HS-5 (cell line): ENCODE data around the gene CORO7.

Experiments
- DNase-seq: peaks from one replicate; pipeline ENCODE4 v3.0.0-alpha.2; 2012; ENCODE audit warnings: low read depth

Gene CORO7

DNA sequence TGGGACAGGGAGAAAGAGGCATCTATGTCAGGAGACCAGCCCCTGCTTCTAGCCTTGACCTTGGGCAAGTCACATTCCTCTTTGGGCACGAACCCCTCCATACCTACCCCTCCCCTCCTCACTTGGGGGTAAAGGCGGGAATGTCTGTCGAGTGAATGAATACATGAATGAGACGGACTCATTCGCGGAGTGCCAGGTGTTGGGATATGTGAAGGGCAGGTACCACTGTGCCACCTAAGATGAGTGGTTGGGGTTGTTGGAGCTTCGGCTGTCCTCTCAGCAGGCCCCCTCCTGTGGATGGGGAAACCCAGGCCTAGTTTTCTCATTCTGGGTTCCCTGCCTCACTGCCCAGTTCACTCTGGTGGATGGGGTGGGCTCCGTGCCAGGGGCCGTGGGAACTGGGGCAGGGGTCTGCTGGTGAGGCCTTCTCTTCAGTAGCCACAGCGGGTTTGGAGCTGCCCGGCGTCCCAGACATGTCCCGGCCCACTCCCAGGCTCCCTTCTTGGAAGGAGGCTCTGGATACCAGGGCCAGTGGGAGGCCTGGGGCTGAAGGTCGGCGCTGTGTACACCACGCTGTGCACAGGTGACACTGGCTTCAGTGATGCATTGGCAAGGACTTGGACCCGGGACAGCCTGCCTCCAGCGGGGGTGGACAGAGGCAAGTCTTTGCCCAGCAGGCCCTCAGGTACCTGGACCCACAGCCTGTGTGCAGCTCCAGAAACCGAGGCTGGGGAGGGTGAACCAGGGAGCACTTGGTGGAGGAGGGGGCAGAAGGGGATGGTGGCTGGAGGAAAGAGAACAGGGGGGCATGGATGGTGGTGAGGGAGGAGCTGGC lies 94.9 kb downstream of the CORO7 start:
- DNase-seq, result no peak

DNA sequence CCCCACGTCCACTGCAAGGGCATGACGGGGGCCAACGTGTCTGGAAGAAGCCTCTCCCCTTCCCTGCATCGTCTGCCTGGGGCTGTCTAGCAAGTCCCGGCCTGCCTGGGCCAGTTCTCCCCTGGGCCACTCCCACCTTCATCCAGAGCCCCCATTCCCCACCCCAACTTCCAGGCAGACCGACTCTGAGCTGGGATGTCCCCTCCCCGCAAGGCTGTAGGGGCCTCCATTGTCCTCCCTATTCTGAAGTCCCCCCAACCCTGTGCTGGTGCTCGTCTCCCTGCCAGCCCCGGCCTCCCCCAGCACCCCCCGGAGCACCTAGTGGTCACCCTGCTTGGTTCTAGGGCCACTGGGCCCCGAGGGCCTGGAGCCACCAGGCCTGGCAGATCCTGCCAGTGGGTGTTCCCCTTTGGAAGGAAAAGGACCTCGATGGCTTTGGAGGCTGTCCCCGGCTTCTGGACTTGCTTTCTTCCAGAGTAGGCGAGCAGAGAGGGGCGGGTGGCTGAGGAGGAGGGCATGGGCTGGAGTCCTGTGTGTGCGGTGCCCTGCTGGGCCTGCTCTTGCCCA lies 95.7 kb downstream of the CORO7 start:
- no peak for DNase-seq

DNA sequence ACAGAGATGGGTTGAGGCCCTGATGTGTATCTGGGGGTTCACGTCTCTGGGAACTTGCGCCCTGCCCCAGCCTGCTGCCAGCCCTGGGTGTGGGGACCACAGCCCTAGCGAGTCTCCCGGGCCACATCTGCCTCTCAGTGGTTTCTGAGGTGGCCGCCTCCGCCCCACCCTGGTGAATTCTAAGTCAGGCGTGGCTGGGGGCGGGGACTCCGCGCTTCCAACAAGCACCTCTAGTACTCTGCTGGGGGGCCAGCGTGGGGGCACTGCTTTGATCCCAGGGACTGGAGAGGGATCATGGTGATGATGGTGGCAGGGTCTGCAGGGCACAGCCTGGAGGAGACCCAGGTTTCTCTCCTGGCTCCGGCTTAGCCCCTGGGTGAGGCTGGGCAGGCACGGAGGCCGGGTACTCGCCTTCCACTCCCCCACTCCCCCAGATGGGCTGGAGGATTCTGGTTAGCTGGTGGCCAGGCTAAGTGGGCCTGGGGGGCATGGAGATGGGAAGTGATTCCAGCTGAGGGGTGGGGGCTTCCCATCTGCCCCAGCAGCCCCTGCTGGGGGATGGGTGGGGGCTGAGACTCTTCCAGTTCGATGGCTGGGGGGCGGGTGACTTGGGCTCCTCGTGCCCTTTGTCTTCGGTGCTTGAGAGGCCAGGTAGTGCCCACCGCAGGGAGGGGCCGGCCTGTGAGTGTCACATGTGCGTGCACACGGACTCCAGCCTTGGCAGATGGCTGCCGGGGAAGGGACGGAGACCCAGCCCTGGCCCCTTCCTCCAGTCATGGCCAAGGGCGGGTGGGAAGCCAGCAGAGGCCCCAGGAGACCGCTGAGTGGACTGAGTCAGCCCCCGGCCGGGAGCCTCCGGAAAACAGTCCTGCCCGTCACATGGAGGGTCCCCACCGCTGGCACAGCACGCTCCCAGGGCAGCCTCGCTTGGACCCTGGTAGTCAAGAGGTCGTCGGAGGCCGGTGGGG lies 96.7 kb downstream of the CORO7 start:
- no peak for DNase-seq

DNA sequence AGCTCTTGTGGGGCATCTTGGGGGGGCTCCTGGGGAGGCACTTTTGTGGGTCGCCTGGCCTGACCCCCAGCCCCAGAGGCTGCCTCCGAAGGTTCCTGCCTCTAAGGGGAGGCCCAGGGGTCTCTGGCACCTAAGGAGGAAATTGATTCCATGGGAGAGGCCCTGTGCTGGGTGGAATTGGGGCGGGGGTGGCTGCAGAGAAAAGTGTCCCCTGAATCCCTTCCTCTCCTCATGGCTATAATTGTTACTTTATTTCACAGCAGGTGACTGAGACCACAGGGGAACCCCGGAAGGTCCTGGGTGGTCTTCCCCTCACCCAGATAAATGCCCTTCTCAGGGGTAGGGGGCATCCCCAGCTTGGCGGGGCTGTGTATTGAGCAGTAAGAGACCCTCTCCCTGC lies 97.4 kb downstream of the CORO7 start:
- no peak for DNase-seq

DNA sequence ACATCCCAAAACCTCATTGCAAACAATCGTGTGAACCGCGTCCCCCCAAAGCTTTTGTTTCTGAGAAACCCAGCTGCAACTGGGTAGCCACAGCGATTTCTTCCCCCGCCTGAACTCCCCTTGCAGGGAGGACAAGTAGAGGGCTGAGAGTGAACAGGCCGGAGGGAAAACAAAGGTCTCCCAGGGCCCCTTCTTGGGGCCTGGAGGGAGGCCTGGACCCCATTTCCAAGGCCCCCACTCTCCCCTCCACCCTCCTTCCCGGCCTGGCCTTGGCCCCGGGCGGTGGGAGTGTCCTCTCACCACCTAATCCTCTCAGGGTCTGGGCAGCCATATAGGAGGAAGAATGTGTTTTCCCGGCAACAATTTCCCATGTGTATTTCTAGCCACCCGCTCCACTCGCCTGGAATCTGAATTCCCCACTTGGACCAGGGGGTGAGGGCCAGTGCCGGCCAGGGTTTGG lies 97.9 kb downstream of the CORO7 start:
- no peak for DNase-seq

DNA sequence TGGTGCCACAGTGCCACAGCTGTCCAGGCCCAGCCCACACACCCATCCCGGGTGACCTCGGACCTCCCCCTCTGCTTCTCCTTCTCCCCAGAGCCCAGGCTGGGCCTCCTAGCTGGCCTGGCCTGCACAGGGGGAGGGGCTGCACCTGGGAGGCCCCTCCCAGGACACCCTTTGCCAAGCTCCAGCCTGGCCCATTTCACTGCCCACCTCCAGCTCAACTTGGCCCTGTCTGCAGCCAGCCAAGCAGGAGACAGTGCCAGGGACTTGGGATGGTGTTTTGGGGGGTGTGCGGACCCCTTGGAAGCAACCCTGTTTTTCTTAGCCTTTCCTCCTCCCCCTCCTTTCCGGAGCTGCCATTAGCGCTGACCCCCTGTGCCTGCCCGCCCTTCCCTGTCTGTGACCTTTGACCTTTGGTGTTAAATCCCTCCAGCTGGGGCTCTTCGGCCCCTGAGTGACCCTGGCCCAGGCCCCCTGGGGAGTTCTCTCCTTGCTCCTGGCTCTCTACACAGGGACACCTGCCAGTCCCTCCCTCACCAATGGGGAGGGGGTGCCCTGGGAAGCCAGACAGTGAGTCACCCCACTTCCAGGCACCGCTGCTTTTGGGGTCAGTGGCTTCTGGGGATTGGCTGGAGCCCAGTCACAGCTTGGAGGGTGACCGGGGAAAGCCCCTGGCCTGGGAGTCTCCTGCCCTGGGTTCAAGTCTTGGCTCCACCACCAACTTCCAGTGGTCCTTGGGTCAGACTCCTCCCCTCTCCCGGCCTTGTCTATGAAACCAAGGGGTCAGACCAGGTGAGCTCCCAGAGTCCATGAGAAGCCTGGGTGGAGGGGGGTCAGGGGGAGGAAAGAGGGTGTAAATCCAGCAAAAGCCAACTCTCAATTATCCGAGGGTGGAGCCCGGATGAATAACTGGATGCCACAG lies 98.6 kb downstream of the CORO7 start:
- DNase-seq, result no peak

DNA sequence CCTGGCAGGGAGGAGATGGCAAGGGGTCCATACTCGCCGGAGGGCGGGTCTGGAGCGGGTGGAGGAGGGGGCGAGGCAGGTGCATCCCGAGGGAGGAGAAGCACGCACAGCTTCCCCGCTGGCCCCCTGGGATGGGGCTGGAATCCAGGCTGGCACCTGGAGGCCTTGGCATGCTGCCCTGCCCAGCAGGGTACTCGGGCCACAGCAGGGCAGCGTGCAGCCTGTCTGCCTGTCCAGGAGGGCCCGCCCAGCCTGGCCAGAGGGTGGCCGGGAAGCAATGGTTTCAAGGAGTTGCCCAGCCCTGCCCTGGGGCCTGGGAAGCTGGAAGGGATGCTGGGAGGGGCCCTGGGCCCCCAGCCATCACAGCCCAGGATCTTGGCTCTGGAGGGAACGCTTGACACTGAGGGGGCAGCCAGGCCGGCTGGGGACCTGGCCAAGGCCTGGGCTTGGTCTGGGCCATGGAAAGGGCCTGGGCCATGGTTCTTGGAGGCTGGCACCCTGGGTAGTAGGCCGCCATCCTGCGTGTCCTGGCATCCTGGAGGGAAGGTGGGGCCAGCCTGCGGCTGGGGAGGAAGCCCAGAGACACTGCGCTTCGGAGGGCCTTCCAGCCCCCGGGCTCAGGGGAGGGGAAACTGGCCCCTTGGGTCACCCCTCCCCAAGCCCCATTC lies 99.4 kb downstream of the CORO7 start:
- no peak for DNase-seq

DNA sequence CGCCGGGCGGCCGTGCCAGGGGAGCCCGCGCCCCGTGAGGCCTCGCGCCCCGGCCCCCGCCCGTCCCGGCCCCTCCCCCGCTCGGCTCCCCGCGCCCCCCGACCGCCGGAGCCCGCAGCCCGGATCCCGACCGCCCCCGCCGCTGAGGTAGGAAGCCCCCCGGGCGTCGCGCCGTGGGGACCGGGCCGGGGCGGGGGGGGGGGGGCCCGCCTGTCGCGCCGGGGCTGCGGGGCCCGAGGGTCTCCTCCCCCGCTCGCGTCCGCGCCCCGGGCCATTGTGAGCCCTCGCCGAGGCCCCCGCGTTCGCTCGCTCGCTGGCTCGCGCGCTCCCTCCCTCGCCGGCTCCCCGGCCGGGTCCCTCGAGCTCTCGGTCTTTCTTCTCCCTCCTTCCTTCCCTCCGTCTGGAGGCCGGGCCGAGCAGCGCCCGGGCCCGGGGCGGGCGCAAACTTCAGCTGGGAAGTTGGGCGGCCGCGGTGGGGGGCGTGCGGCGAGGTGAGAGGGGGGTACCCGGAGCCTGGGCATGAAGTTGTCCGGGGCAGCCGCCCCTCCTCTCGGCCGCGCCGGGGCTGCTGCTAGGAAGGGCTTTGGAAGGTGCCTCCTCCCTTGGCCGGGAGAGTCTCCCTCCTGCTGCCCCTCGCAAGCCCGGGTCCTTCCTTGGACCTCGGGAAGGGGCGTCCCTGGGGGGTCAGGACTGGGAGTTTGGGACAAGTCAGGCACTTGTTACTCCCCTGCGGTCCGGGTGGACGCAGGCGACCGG lies 100.1 kb downstream of the CORO7 start:
- no peak for DNase-seq

DNA sequence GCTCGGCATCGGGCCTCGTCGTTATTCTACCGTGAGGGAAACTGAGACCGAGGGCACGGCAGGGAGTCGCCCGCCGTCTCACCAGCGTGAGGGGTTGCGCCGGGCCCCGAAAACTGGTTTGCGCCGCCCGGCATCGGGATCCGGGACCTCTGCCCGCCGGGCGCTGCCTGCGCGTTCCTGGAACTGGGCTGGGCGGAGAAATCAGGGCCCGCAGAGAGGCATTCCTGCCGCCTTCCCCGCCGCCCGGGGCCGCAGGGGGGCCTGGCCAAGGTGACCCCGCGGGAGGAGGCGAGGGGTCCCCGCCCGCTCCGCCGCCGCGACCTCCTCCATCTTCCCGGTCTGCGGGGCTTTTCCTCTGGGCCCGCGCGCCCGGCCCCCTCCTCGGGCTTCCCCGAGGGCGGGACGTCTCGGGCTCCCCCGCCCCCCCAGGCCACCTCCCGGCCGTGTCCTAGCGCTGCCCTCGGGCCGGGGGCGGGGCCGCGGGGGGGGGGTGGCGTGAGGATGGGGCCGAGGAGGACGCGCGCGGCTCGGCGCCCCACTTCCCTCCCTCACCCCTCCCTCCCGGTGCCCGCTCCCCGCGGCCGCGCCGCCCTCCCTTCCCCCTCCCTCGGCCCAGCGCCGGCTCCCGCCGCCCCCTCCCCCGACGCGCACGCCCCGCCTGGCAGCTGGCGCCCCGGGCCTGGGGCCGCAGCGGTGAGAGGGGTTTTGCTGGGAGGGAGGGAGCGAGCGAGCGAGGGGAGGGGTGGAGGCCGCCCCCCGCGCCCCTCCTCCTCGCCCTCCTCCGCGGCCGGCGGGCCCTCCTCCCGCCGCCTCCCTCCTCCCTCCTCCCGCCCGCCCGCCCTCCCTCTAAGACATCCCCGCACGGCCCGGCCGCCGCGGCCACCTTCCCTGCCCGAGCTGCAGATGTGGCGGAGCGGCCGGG lies 100.9 kb downstream of the CORO7 start, which contains the start of gene GLIS2:
Gene GLIS2 (plus strand): TSS at position 882 of the 922 bp plus-strand sequence. CDS start 16,214 bp downstream, outside the sequence.
- DNase-seq, result no peak

DNA sequence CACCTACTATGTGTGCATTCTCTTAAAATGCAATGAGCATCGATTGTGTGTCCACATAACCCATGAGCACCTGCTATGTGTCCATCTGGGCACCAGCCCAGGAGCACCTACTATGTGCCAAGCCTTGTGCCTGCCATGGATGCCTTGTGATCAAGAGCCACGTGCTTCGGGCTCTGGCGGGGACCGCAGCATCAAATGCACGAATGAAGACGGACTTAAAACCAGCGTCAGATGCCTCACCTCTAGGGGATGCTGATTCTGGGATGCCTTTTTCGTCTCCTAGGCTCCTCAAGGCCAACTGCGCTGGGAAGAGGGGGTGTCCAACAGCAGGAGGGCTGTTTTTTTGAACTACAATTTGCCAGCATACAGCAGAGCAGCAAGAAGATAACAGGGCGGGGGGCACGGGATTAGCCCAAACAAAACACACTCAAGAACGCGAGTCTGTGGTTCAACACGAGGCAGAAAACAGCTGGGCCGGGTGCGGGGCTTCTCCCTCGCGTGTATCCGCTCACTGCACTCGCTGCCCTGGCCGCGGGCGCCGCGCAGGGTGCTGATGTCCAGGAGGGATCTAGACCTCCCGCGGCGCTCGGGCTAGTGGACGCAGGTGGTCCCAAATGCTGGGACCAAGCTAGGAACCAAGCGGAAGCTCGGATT lies 101.7 kb downstream of the CORO7 start:
- no peak for DNase-seq

DNA sequence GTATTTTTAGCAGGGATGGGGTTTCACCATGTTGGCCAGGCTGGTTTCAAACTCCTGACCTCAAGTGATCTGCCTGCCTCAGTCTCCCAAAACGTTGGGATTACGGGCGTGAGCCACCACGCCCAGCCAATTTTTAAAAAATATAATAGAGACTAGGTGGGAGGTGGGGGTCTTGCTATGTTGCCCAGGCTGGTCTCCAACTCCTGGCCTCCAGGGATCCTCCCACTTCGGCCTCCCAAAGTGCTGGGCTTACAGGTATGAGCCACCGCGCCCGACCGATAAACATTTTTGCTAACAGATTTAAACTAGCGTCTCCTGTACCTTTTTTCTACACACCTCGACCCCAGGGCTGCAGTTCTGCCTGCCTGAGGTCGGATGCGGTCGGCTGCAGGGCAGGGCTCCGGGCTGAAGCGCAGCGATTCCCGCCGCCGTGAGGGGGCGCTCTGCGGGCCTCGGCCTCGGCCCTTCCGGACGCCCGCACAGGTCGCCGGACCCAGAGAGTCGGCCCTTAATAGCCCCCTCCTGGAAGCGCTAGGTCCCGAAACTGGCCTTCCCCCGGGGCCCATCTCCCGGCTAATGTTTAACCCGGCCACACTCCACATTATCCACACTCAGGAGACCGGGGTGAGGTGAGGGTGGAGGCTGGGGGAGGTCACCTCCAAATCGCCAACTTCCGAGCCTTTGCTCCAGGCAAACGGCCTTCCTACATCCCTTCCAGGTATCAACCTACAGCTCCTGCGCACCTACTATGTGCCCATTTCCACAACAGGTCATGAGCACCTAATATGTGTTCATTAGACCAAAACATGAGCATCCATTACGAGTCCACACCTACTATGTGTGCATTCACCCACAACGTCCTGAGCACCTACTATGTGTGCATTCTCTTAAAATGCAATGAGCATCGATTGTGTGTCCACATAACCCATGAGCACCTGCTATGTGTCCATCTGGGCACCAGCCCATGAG lies 102.5 kb downstream of the CORO7 start:
- DNase-seq, result no peak

DNA sequence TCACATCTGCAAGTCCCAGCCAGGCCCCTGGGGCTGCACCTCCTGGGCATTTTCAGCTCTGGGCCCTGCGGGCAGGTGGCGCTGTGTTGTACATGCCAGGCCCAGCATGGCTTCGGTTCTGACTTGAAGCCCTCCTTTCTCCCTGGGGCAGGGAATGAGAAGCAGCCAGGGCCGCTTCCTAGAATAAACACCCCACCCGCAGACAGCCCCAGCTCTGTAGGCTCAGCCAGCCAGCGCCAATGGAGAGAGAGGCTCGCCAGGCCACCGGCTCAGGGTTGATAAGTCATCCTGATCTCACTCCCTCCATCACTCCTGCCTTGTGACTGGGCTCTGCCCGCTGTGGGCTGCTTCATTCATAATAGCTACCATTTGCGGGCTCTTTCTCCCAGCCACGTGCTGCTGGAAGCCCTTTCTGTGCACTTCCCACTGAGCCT lies 106.5 kb downstream of the CORO7 start:
- no peak for DNase-seq

DNA sequence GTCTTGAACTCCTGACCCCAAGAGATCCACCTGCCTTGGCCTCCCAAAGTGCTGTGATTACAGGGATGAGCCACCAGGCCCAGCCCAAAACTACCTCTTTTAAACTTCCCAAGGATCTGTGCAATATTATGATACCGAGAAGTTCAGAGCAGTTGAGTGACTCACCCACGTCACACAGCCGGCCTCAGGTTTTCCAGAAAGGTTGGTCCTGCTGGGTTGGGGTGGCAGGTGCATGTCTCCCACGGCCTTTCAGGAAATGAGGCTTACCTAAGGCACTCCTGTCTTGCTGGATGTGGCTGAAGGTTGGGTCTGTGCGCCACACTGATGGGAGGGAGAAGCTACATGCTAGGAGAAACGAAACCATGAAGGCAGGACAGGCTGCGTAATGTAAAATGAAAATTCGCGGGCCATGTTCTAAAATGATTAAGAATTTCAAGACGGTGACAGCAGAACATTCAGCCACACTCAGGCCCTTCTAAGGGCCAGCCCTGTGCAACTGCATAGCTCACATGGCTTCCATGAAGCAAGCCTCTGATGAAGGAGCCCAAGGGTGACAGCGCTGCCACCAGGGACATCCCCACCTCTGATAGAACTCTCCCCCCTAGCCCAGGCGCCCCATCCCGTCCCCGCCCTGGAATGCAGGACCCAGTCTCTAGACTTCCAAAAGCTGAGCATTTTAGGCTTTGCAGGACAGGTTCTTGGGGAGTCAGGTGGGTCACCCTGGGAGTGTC lies 107.1 kb downstream of the CORO7 start:
- DNase-seq, result no peak

DNA sequence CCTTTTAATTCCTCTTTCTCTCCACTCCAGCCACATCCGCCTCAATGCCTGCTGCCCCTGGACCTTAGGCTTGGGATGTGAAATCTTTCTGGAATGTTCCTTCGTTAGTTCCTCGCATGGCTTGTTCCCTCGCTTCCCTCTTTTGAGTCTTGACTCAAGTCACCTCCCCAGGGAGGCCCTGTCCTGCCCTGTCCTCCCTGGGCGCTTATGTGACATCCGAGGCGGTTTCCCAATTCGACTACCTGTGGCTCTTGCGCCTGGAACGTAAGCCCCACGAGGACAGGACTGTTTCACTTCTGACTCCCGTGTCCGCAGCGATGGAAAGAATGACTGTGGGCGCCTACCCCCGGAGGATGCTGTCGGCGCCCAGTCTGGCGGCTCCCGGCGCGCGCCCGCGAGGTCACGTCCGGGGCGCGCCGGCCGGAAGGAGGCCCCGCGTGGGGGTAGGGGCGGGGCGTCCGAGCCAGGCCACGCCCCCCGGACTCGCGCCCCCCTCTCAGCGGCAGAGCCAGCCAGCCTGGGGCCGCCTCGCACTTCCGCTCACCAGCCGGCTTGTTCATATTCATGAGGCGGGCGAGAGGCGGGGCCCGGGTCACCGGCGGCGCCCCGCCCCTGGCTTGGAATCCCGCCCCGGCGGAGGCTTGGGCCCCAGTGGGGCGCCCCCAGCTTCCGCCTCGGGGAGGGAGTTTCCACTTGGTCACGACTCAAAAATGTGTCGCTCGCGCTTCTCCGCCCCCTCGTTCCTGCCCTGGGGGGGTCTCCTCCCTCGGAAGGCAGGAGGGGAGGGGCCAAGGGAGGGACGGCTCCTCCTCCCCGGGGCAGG lies 109.0 kb downstream of the CORO7 start:
- DNase-seq, result no peak

DNA sequence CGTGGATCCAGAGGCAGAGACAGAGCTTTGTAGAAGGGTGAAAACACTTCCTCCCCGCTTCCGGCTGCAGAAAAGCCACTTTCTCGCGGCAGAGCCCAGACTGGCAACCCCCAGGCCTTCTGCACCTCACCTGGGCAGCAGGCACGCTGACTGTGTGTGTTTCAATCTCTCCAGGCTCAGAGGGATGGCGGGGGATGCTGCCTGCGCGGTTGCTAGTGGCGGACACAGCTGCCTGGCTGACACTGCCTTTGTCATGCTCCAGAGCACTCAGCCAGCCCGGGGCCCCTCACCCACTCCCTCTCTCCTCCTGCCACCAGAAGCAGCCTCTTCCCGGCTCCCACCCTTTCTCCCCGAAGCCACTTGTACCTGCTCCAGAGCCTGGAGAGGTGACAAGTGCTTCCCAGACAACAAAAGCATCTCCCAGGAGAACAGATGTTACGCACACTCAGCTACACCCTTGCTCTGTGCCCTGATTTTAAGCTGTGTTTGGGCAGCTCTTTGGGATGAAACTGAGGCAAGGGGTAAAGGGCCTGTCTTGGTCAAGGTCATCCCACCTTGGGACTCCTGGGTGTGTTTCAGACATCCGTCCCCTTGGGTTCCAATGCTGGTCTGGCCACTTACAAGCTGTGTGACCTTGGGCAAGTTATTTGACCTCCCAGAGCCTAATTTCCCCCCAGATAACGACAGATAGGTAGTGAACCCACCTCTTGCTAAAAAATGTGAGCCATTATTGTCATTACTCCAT lies 109.8 kb downstream of the CORO7 start:
- DNase-seq, result no peak
